A549 (cell line): Measurements from ENCODE around the gene PSEN2. TPM values are rescaled to one million over a fixed set of nuclear protein-coding genes. Genes with fewer than 3 reads are reported as not detected.

Source experiments
- ATAC-seq, 2 experiments: fragments of 200-7000 bp in 1 of 2; fragments of >200 bp in 1 of 2; cut with Nextera tagmentation in 1 of 2; cut with Tn5 transposase in 1 of 2; 3 replicates each; pipeline versions ENCODE4 v1.8.0 to v1.9.1; 2018 to 2020; ENCODE audit warnings: mild to moderate bottlenecking in 1 of 2, moderate library complexity in 1 of 2
- CTCF ChIA-PET: fragments of 300-600 bp; sonication (Branson Sonifier 250); formaldehyde crosslinking; extraction: SDS; loops from one replicate; lab custom pipeline; 2021; ENCODE audit warnings: antibody characterized with exemption, inconsistent platforms; lab: Yijun Ruan, JAX
- POLR2A ChIA-PET: fragments of 350-600 bp; formaldehyde crosslinking; extraction: SDS; loops from one replicate; lab custom pipeline; 2021; ENCODE audit warnings: antibody characterized with exemption, inconsistent platforms; lab: Yijun Ruan, JAX
- DNase-seq, 2 experiments: peaks; one replicate each; pipeline versions ENCODE4 v3.0.0 to v3.0.0-alpha.2; 2011 to 2016; ENCODE audit warnings: low read depth in 1 of 2, low spot score in 1 of 2
- FAIRE-seq: peaks from 2 replicates; lab custom pipeline; 2011; peaks lifted over from hg19 to GRCh38; lab: Jason Lieb, UNC
- H3K27ac ChIP-seq, 2 experiments: fragments of >200 bp; sonication (Bioruptor Twin); formaldehyde crosslinking; 3 replicates each; pipeline ENCODE4 v1.5.1; 2016 to 2017
- H3K4me1 ChIP-seq: fragments of >200 bp; sonication (Bioruptor Twin); formaldehyde crosslinking; 3 replicates; pipeline ENCODE4 v1.6.1; 2016
- H3K4me2 ChIP-seq: fragments of >200 bp; sonication (Bioruptor Twin); formaldehyde crosslinking; 3 replicates; pipeline ENCODE4 v1.6.1; 2016
- H3K4me3 ChIP-seq: fragments of >200 bp; sonication (Bioruptor Twin); formaldehyde crosslinking; 3 replicates; pipeline ENCODE4 v1.5.1; 2016
- H3K9me3 ChIP-seq: fragments of >200 bp; sonication (Bioruptor Twin); formaldehyde crosslinking; 3 replicates; pipeline ENCODE4 v1.6.1; 2016
- BCL3 ChIP-seq: fragments of >200 bp; sonication (Bioruptor Twin); formaldehyde crosslinking; IDR thresholded peaks from 3 replicates; pipeline ENCODE4 v1.6.1; 2016
- BHLHE40 ChIP-seq: IDR thresholded peaks from 2 replicates; pipeline ENCODE4 v1.6.1; 2012; ENCODE audit warnings: low read depth, low read length, inconsistent platforms
- CBX8 ChIP-seq: fragments of 200-600 bp; sonication (generic); IDR thresholded peaks from 2 replicates; pipeline ENCODE4 v1.6.1; 2016
- CHD4 ChIP-seq: fragments of 200-600 bp; sonication (generic); IDR thresholded peaks from 2 replicates; pipeline ENCODE4 v1.6.1; 2016; ENCODE audit warnings: antibody characterized with exemption, mild to moderate bottlenecking, borderline replicate concordance
- EHMT2 ChIP-seq: fragments of 200-600 bp; sonication (generic); IDR thresholded peaks from 2 replicates; pipeline ENCODE4 v1.6.1; 2016; ENCODE audit warnings: antibody characterized with exemption, low read depth, mild to moderate bottlenecking, moderate library complexity
- ESRRA ChIP-seq: fragments of 150-350 bp; IDR thresholded peaks from 2 replicates; pipeline ENCODE4 v1.6.1; 2014; ENCODE audit warnings: mild to moderate bottlenecking, low read length, borderline replicate concordance
- FOSB ChIP-seq: fragments of 250-450 bp; sonication (Bioruptor Pico); IDR thresholded peaks from 2 replicates; pipeline ENCODE4 v1.5.0; 2020; ENCODE audit warnings: mild to moderate bottlenecking, moderate library complexity
- GATA3 ChIP-seq: IDR thresholded peaks from 2 replicates; pipeline ENCODE4 v1.6.1; 2012; ENCODE audit warnings: borderline replicate concordance
- HES2 ChIP-seq: fragments of >200 bp; sonication (Bioruptor Twin); formaldehyde crosslinking; IDR thresholded peaks from 2 replicates; pipeline ENCODE4 v1.6.1; 2016
- JUN ChIP-seq, 2 experiments: fragments of >200 bp; sonication (Bioruptor Twin); formaldehyde crosslinking; IDR thresholded peaks; 2 replicates in 1 of 2; 3 replicates in 1 of 2; pipeline ENCODE4 v1.6.1; 2016 to 2017
- JUNB ChIP-seq: fragments of >200 bp; sonication (Bioruptor Twin); formaldehyde crosslinking; IDR thresholded peaks from 2 replicates; pipeline ENCODE4 v1.6.1; 2016
- MAFK ChIP-seq: fragments of 450-650 bp; IDR thresholded peaks from 2 replicates; pipeline ENCODE4 v1.6.1; 2014; ENCODE audit not compliant: partially characterized antibody
- MAX ChIP-seq: IDR thresholded peaks from 2 replicates; pipeline ENCODE4 v1.6.1; 2012
- MAZ ChIP-seq: fragments of 150-350 bp; IDR thresholded peaks from 2 replicates; pipeline ENCODE4 v1.6.1; 2014; ENCODE audit warnings: antibody characterized with exemption, low read depth, low read length, borderline replicate concordance
- MYC ChIP-seq: IDR thresholded peaks from 2 replicates; pipeline ENCODE4 v1.6.1; 2012; ENCODE audit warnings: mild to moderate bottlenecking, inconsistent platforms, low read length, improper control_type of control experiment, borderline replicate concordance
- NFE2L2 ChIP-seq: fragments of 150-350 bp; conservative IDR thresholded peaks from 2 replicates; pipeline ENCODE4 v1.6.1; 2014; ENCODE audit warnings: low read length
- NR3C1 ChIP-seq: fragments of >200 bp; sonication (Bioruptor Twin); formaldehyde crosslinking; IDR thresholded peaks from 3 replicates; pipeline ENCODE4 v1.6.1; 2017
- PBX3 ChIP-seq: IDR thresholded peaks from 2 replicates; pipeline ENCODE4 v1.6.1; 2012
- PHF8 ChIP-seq: fragments of 200-600 bp; sonication (generic); IDR thresholded peaks from 2 replicates; pipeline ENCODE4 v1.6.1; 2016; ENCODE audit warnings: low read depth, mild to moderate bottlenecking, antibody characterized with exemption, moderate library complexity, borderline replicate concordance
- REST ChIP-seq: fragments of 200-600 bp; sonication (generic); IDR thresholded peaks from 2 replicates; pipeline ENCODE4 v1.6.1; 2016; ENCODE audit warnings: antibody characterized with exemption, mild to moderate bottlenecking, moderate library complexity
- RNF2 ChIP-seq: fragments of 200-600 bp; sonication (generic); IDR thresholded peaks from 2 replicates; pipeline ENCODE4 v1.6.1; 2016; ENCODE audit warnings: low read depth, mild to moderate bottlenecking, antibody characterized with exemption, moderate library complexity, borderline replicate concordance
- SMC3 ChIP-seq: fragments of >200 bp; sonication (Bioruptor Twin); formaldehyde crosslinking; IDR thresholded peaks from 3 replicates; pipeline ENCODE4 v1.6.1; 2018; ENCODE audit warnings: inconsistent platforms
- SREBF2 ChIP-seq: fragments of 450-650 bp; IDR thresholded peaks from 2 replicates; pipeline ENCODE4 v1.6.1; 2014; ENCODE audit warnings: mild to moderate bottlenecking, moderate library complexity
- ZC3H11A ChIP-seq: fragments of 450-650 bp; IDR thresholded peaks from 2 replicates; pipeline ENCODE4 v1.6.1; 2014; ENCODE audit warnings: antibody characterized with exemption, mild to moderate bottlenecking
- ZFP36 ChIP-seq: fragments of 450-650 bp; IDR thresholded peaks from 2 replicates; pipeline ENCODE4 v1.6.1; 2014; ENCODE audit warnings: borderline replicate concordance; ENCODE audit not compliant: partially characterized antibody
- ZSCAN20 ChIP-seq: fragments of 250-450 bp; sonication (Bioruptor Pico); IDR thresholded peaks from 2 replicates; pipeline ENCODE4 v1.8.0; 2022; ENCODE audit warnings: mild to moderate bottlenecking, moderate library complexity
- WGBS: methylation state at CpG from one replicate; pipeline ENCODE4 v1.1.6; 2017; ENCODE audit errors: missing lambda C conversion rate; 5-methylcytosine and 5-hydroxymethylcytosine counted together
- polyA plus RNA-seq, 4 experiments: library from polyadenylated mRNA; depleted of rRNA in 3 of 4; stranded (reverse); fragments of >200 nt; fragmentation: RNase III in 1 of 4; extraction: RNeasy Plus Mini Kit Qiagen cat#74134 plus additional on column Dnase treatment in 1 of 4; gene quantifications; 2 replicates in 3 of 4; 3 replicates in 1 of 4; pipeline ENCODE4 v1.2.3, GENCODE V29; 2011 to 2017

The PSEN2 gene
- polyA plus RNA-seq, 2 of the 4 experiments (the other 2 are of a cell fraction) = 23.4 to 24.2 TPM

GRCh38 chr1:226870026-226870400 lies 403 bp upstream of the PSEN2 start:
- FAIRE-seq (no peak), ATAC-seq (no peak), DNase-seq (peak in 1 of 2 experiments; percentile 40)
- Histone ChIP-seq H3K4me2 (peak overlapping the region; percentile 85), H3K4me1 (peaks cover 28% of the 10 kb centered on the region), H3K9me3 (peaks cover 5% of the 10 kb centered on the region; the same call in 1 of the 3 replicates), H3K4me3 (peak overlapping the region; percentile 84), H3K27ac (peak overlapping the region; percentile 90 to 95)
- ChIA-PET CTCF (interaction anchor here (0.6 kb wide), 2 partner anchors 8 to 69 kb away, joined by 3 to 4 read pairs; no protein-coding TSS in a partner anchor), POLR2A (interaction anchor here (0.6 to 0.7 kb wide), 2 partner anchors 69 to 422 kb away, joined by 3 to 9 read pairs; no protein-coding TSS in a partner anchor)
- no peak for TF ChIP-seq RNF2
- peak; percentile 60; the same call in 1 of the 2 replicates for TF ChIP-seq MAX
- TF ChIP-seq ZC3H11A = no peak
- 10% methylated on average over 7 of the region's 7 CpGs for WGBS

GRCh38 chr1:226871636-226872327 lies 1.4 kb downstream of the PSEN2 start:
- Histone ChIP-seq H3K4me2 (peak overlapping the region; percentile 85), H3K9me3 (no peaks in the 10 kb centered on the region), H3K27ac (peak overlapping the region in 1 of 2 experiments; percentile 95; a peak in 2 of 6 replicates)
- FAIRE-seq = no peak
- TF ChIP-seq EHMT2 = no peak
- no peak for TF ChIP-seq SMC3
- no peak for TF ChIP-seq HES2
- TF ChIP-seq NFE2L2 = no peak
- no peak for TF ChIP-seq ZC3H11A
- TF ChIP-seq JUNB = no peak
- TF ChIP-seq CBX8 = no peak
- TF ChIP-seq MAFK = no peak
- no peak for TF ChIP-seq ZSCAN20 (CRISPR knock-in tag)
- TF ChIP-seq NR3C1 = no peak
- TF ChIP-seq MYC = no peak
- TF ChIP-seq ZFP36 = no peak
- no peak for TF ChIP-seq BHLHE40
- no peak for TF ChIP-seq CHD4
- TF ChIP-seq REST = no peak
- TF ChIP-seq, all 56 proteins: peak for 0
- Histone ChIP-seq H3K4me1 (peaks cover 27% of the 10 kb centered on the region), H3K4me3 (peak overlapping the region; percentile 84; the same call in 2 of the 3 replicates)
- ATAC-seq = no peak
- POLR2A ChIA-PET = interaction anchor here (1.1 kb wide), 1 partner anchor 67 kb away, joined by 6 read pairs; no protein-coding TSS in a partner anchor
- WGBS = 97% methylated on average over 12 of the region's 14 CpGs
- DNase-seq = no peak
- CTCF ChIA-PET = interaction anchor here (1.4 kb wide), 1 partner anchor 76 kb away, joined by 3 read pairs; no protein-coding TSS in a partner anchor

- no peak for FAIRE-seq
- no peak for TF ChIP-seq PHF8
- no peak for TF ChIP-seq BCL3
- no peak for TF ChIP-seq JUN (IDR thresholded peaks at IDR 0.05)
- no peak for TF ChIP-seq PBX3
- no peak for TF ChIP-seq GATA3
- no peak for TF ChIP-seq MAX
- no peak for TF ChIP-seq SREBF2
- TF ChIP-seq FOSB (CRISPR knock-in tag) = no peak
- no peak for TF ChIP-seq MAZ
- no peak for TF ChIP-seq ESRRA
Observed at GRCh38 chr1:226872437-226872836, 2.0 kb downstream of the PSEN2 start.

More at GRCh38 chr1:226872437-226872836, 2.0 kb downstream of the PSEN2 start:
- Histone ChIP-seq H3K9me3 (no peaks in the 10 kb centered on the region), H3K4me2 (peak overlapping the region; percentile 85; the same call in 1 of the 3 replicates), H3K4me3 (no peak overlapping the region), H3K4me1 (peaks cover 27% of the 10 kb centered on the region), H3K27ac (no peak overlapping the region)
- ATAC-seq (no peak), DNase-seq (no peak)
- POLR2A ChIA-PET = no interaction called here
- WGBS = 87% methylated on average over 7 of the region's 7 CpGs
- CTCF ChIA-PET = no interaction called here
